Activated gamma-delta T cell treated with Interleukin-2 at 50 U/mL for 16 hours (primary cell): ENCODE results near the gene MACROD2.
"Not testable (repeated sequence)": the region's sequence is repeated elsewhere in the genome, so short reads cannot be mapped to it uniquely, and the experiment has no call there.

Experiments
- DNase-seq: peaks from one replicate; pipeline ENCODE4 v3.0.0-alpha.2; 2020

Gene MACROD2

GRCh38 chr20:15977026-15977425, 1981.7 kb downstream of the MACROD2 start:
- DNase-seq, result no peak

- no peak for DNase-seq
Measured at GRCh38 chr20:15977758-15978157, 1982.4 kb downstream of the MACROD2 start.

- not testable (repeated sequence) for DNase-seq
Measured at GRCh38 chr20:15985494-15986368, 1990.4 kb downstream of the MACROD2 start.

- DNase-seq, result no peak
Measured at GRCh38 chr20:15986690-15987089, 1991.4 kb downstream of the MACROD2 start.

- no peak for DNase-seq
Measured at GRCh38 chr20:15991279-15991678, 1996.0 kb downstream of the MACROD2 start.

GRCh38 chr20:15992564-15992963, 1997.2 kb downstream of the MACROD2 start:
- no peak for DNase-seq

GRCh38 chr20:16000112-16000511, 2004.8 kb downstream of the MACROD2 start:
- no peak for DNase-seq

- no peak for DNase-seq
Measured at GRCh38 chr20:16001286-16001685, 2006.0 kb downstream of the MACROD2 start.

GRCh38 chr20:16003310-16003709, 2008.0 kb downstream of the MACROD2 start:
- no peak for DNase-seq

- no peak for DNase-seq
Measured at GRCh38 chr20:16004108-16004854, 2009.0 kb downstream of the MACROD2 start.

GRCh38 chr20:16005021-16005914, 2010.0 kb downstream of the MACROD2 start:
- DNase-seq, result no peak

GRCh38 chr20:16005915-16006493, 2010.7 kb downstream of the MACROD2 start:
- DNase-seq, result no peak

GRCh38 chr20:16007164-16007563, 2011.8 kb downstream of the MACROD2 start:
- no peak for DNase-seq

GRCh38 chr20:16007962-16008361, 2012.6 kb downstream of the MACROD2 start:
- no peak for DNase-seq

- no peak for DNase-seq
Measured at GRCh38 chr20:16011056-16011455, 2015.7 kb downstream of the MACROD2 start.

GRCh38 chr20:16011519-16011918, 2016.2 kb downstream of the MACROD2 start:
- DNase-seq, result no peak

- DNase-seq, result not testable (repeated sequence)
Measured at GRCh38 chr20:16012934-16013333, 2017.6 kb downstream of the MACROD2 start.

- no peak for DNase-seq
Measured at GRCh38 chr20:16013631-16014030, 2018.3 kb downstream of the MACROD2 start.

GRCh38 chr20:16014436-16014835, 2019.1 kb downstream of the MACROD2 start:
- no peak for DNase-seq

- DNase-seq, result no peak
Measured at GRCh38 chr20:16017656-16018055, 2022.3 kb downstream of the MACROD2 start.

- DNase-seq, result no peak
Measured at GRCh38 chr20:16018881-16019280, 2023.6 kb downstream of the MACROD2 start.

- DNase-seq, result no peak
Measured at GRCh38 chr20:16020971-16021370, 2025.7 kb downstream of the MACROD2 start.

- no peak for DNase-seq
Measured at GRCh38 chr20:16025084-16025483, 2029.8 kb downstream of the MACROD2 start.
